Ascending aorta (tissue), 2 donors: Measurements from ENCODE around the gene DRD1. TPM values are rescaled to one million over a fixed set of nuclear protein-coding genes. Genes with fewer than 3 reads are reported as not detected.
"Not testable (repeated sequence)": the region's sequence is repeated elsewhere in the genome, so short reads cannot be mapped to it uniquely, and the experiment has no call there.

Source experiments
- DNase-seq, 2 donors: peaks; one replicate each; pipeline ENCODE4 v3.0.0-alpha.2; 2019; ENCODE audit warnings: low spot score in 2 of 2
- H3K27ac ChIP-seq, 2 donors: fragments of 200-600 bp; sonication (generic); one replicate each; pipeline ENCODE4 v1.5.1; 2016 to 2017; ENCODE audit warnings: mild to moderate bottlenecking in 1 of 2
- H3K27me3 ChIP-seq: fragments of 200-600 bp; sonication (generic); one replicate; pipeline ENCODE4 v1.5.1; 2017
- H3K36me3 ChIP-seq, 2 donors: fragments of 200-600 bp; sonication (generic); one replicate each; pipeline ENCODE4 v1.5.1; 2016
- H3K4me1 ChIP-seq, 2 donors: fragments of 200-600 bp; sonication (generic); one replicate each; pipeline ENCODE4 v1.5.1; 2016 to 2017; ENCODE audit warnings: mild to moderate bottlenecking in 1 of 2
- H3K4me3 ChIP-seq, 2 donors: fragments of 200-600 bp; sonication (generic); one replicate each; pipeline ENCODE4 v1.5.1; 2016 to 2017; ENCODE audit warnings: mild to moderate bottlenecking in 1 of 2
- H3K9me3 ChIP-seq, 2 donors: fragments of 200-600 bp; sonication (generic); one replicate each; pipeline ENCODE4 v1.5.1; 2016
- CTCF ChIP-seq, 3 experiments: fragments of 200-600 bp in 2 of 3; fragments of 450-650 bp in 1 of 3; sonication (generic) in 2 of 3; IDR thresholded peaks; one replicate each; pipeline ENCODE4 v1.5.1; 2016 to 2019; ENCODE audit warnings: antibody characterized with exemption in 3 of 3, mild to moderate bottlenecking in 1 of 3, moderate library complexity in 1 of 3
- intact Hi-C: fragments of 100-400 bp; cut with DNase I; formaldehyde crosslinking; loops from one replicate; pipeline ENCODE4 v1.15.1; 2023
- total RNA-seq: library from RNA; depleted of rRNA; stranded (reverse); fragments of >200 nt; gene quantifications from one replicate; pipeline ENCODE4 v1.1.0, GENCODE V29; 2016

The DRD1 gene
- total RNA-seq, 1 donor from 2014 or later = 0.11 TPM

- no peak for TF ChIP-seq CTCF (IDR thresholded peaks at IDR 0.05)
- Histone ChIP-seq H3K27me3 (no peaks in the 10 kb centered on the region), H3K4me3 (no peak overlapping the region), H3K4me1 (no peaks in the 10 kb centered on the region), H3K36me3 (no peaks in the 10 kb centered on the region), H3K9me3 (no peaks in the 10 kb centered on the region), H3K27ac (no peak overlapping the region)
- intact Hi-C loops = no loop called here
- no peak for DNase-seq
Measured at GRCh38 chr5:175438234-175438857, 5.6 kb downstream of the DRD1 start.

GRCh38 chr5:175436359-175436758 lies 7.6 kb downstream of the DRD1 start:
- DNase-seq = no peak
- H3K27me3 ChIP-seq = no peaks in the 10 kb centered on the region
- no peaks in the 10 kb centered on the region for H3K4me1 ChIP-seq

GRCh38 chr5:175434800-175435199 lies 9.2 kb downstream of the DRD1 start:
- H3K4me3 ChIP-seq = no peak overlapping the region
- no peaks in the 10 kb centered on the region for H3K4me1 ChIP-seq
- TF ChIP-seq CTCF (IDR thresholded peaks at IDR 0.05) = no peak
- no peaks in the 10 kb centered on the region for H3K27me3 ChIP-seq
- no peaks in the 10 kb centered on the region for H3K36me3 ChIP-seq
- intact Hi-C loops = no loop called here
- DNase-seq = no peak
- H3K9me3 ChIP-seq = no peaks in the 10 kb centered on the region
- no peak overlapping the region for H3K27ac ChIP-seq

More at GRCh38 chr5:175436359-175436758, 7.6 kb downstream of the DRD1 start:
- intact Hi-C loops = no loop called here
- no peak overlapping the region for H3K27ac ChIP-seq
- no peaks in the 10 kb centered on the region for H3K36me3 ChIP-seq
- TF ChIP-seq CTCF (IDR thresholded peaks at IDR 0.05) = no peak
- H3K4me3 ChIP-seq = no peak overlapping the region
- no peaks in the 10 kb centered on the region for H3K9me3 ChIP-seq

GRCh38 chr5:175427762-175428161 lies 16.2 kb downstream of the DRD1 start:
- no peaks in the 10 kb centered on the region for H3K27me3 ChIP-seq
- no peak overlapping the region for H3K27ac ChIP-seq
- no peak for DNase-seq
- no peak overlapping the region for H3K4me3 ChIP-seq
- H3K9me3 ChIP-seq = no peaks in the 10 kb centered on the region
- H3K4me1 ChIP-seq = no peaks in the 10 kb centered on the region
- intact Hi-C loops = no loop called here
- no peaks in the 10 kb centered on the region for H3K36me3 ChIP-seq
- no peak for TF ChIP-seq CTCF (IDR thresholded peaks at IDR 0.05)

GRCh38 chr5:175424594-175424993 lies 19.4 kb downstream of the DRD1 start:
- DNase-seq, H3K27ac ChIP-seq, H3K36me3 ChIP-seq, H3K9me3 ChIP-seq, H3K4me1 ChIP-seq, H3K27me3 ChIP-seq, H3K4me3 ChIP-seq, intact Hi-C loops: not testable (repeated sequence)

GRCh38 chr5:175422058-175422457 lies 21.9 kb downstream of the DRD1 start:
- DNase-seq = no peak
- Histone ChIP-seq H3K4me3 (no peak overlapping the region), H3K27me3 (no peaks in the 10 kb centered on the region), H3K9me3 (no peaks in the 10 kb centered on the region), H3K4me1 (no peaks in the 10 kb centered on the region), H3K36me3 (no peaks in the 10 kb centered on the region), H3K27ac (no peak overlapping the region)
- TF ChIP-seq CTCF (IDR thresholded peaks at IDR 0.05) = no peak
- intact Hi-C loops = no loop called here
